ENCODE results near the gene MEA1.

Gene MEA1

GRCh38 chr6:43016176-43016942 lies 2.6 kb upstream of the MEA1 start:
- Histone ChIP-seq H3K36me3 (peaks cover 10% of the 10 kb centered on the region), H3K4me3 (ENCODE audit: low read depth, low read length) (no peak overlapping the region), H3K4me1 (peaks cover 3% of the 10 kb centered on the region; the same call in 1 of the 2 replicates), H3K27me3 (no peaks in the 10 kb centered on the region), H3K9me3 (no peaks in the 10 kb centered on the region)
- TF ChIP-seq, protein P1, sequence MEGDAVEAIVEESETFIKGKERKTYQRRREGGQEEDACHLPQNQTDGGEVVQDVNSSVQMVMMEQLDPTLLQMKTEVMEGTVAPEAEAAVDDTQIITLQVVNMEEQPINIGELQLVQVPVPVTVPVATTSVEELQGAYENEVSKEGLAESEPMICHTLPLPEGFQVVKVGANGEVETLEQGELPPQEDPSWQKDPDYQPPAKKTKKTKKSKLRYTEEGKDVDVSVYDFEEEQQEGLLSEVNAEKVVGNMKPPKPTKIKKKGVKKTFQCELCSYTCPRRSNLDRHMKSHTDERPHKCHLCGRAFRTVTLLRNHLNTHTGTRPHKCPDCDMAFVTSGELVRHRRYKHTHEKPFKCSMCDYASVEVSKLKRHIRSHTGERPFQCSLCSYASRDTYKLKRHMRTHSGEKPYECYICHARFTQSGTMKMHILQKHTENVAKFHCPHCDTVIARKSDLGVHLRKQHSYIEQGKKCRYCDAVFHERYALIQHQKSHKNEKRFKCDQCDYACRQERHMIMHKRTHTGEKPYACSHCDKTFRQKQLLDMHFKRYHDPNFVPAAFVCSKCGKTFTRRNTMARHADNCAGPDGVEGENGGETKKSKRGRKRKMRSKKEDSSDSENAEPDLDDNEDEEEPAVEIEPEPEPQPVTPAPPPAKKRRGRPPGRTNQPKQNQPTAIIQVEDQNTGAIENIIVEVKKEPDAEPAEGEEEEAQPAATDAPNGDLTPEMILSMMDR (IDR thresholded peaks at IDR 0.05; ENCODE audit: low read depth, low read length), result no peak
- no peak for DNase-seq

- TF ChIP-seq, protein P1 (IDR thresholded peaks at IDR 0.05; ENCODE audit: low read depth, low read length), result no peak
- no peak for DNase-seq
- peaks cover 27% of the 10 kb centered on the region for H3K36me3 ChIP-seq
- H3K9me3 ChIP-seq, result no peaks in the 10 kb centered on the region
- peak overlapping the region; percentile 95 for H3K4me3 ChIP-seq (ENCODE audit: low read depth, low read length)
- no peaks in the 10 kb centered on the region for H3K27me3 ChIP-seq
- no peaks in the 10 kb centered on the region for H3K4me1 ChIP-seq
Observed at GRCh38 chr6:43014434-43014909, 726 bp upstream of the MEA1 start.

DNA sequence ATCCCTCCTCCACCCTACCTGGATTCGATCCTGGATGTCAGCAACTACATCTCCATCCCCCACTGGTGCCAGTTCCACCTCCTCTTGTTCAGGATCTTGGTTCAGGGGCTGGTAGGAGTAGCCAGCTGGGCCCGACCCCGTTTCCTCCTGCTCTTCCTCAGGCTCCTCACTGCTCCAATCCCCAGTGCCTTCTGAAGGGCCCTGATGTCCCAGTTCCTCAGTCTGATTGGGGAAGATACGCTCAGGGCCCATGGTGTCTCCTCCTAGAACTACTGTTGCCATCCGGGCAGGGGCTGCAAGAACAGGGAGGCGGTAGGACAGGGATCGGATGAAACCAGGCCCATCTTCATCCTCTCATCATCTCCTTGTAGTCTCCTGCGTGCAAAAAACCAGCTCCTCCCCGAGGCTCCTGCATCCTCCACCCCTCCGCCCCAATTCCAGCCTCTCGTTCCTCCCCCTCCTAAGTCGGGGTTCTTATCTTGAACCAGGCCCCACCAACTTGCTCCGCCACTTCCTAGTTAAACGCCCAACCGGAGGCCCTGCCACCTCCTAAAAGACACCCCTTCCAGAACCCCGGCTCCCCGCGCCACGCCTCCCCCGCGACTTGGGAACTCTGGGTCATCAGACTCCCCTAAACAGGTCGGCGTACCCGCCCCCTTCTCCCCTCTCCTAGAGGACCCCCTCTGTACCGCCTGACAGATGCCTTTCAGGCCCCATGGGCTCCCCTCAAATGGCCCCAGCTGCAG lies 476 bp downstream of the MEA1 start:
- peaks cover 36% of the 10 kb centered on the region for H3K36me3 ChIP-seq
- TF ChIP-seq, protein P1 (IDR thresholded peaks at IDR 0.05; ENCODE audit: low read depth, low read length), result no peak
- H3K9me3 ChIP-seq, result no peaks in the 10 kb centered on the region
- no peak for DNase-seq
- no peaks in the 10 kb centered on the region for H3K27me3 ChIP-seq
- no peaks in the 10 kb centered on the region for H3K4me1 ChIP-seq
- peak overlapping the region; percentile 95 for H3K4me3 ChIP-seq (ENCODE audit: low read depth, low read length)

GRCh38 chr6:43012364-43012763 lies 1.4 kb downstream of the MEA1 start:
- no peak for DNase-seq
- H3K4me3 ChIP-seq (ENCODE audit: low read depth, low read length), result peak overlapping the region; percentile 95
- TF ChIP-seq, protein P1 (IDR thresholded peaks at IDR 0.05; ENCODE audit: low read depth, low read length), result no peak

DNA sequence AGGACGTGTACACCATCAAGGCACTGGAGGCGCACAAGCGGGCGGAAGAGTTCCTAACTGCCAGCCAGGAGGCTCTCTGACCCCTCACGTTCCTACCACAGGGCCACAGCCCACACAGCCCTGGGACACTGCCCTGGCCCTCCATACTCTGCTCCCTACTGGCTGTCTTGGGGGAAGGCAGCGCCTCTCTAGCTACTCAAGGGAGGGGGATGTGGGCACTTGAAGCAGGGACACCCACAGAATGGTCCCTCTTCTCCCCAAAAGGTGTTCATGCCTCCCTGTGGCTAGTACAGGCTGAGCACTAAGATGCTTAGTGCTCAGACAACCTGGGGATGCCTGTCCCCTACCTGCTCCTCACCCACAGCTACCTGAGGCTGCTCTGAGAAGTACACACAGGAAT lies 2.5 kb downstream of the MEA1 start:
- DNase-seq, result no peak
- no peaks in the 10 kb centered on the region for H3K27me3 ChIP-seq
- H3K4me1 ChIP-seq, result no peaks in the 10 kb centered on the region
- H3K4me3 ChIP-seq (ENCODE audit: low read depth, low read length), result no peak overlapping the region
- H3K9me3 ChIP-seq, result no peaks in the 10 kb centered on the region
- H3K36me3 ChIP-seq, result peaks cover 50% of the 10 kb centered on the region
- TF ChIP-seq, protein P1 (IDR thresholded peaks at IDR 0.05; ENCODE audit: low read depth, low read length), result no peak

More at GRCh38 chr6:43012364-43012763, 1.4 kb downstream of the MEA1 start:
- H3K36me3 ChIP-seq, result peaks cover 44% of the 10 kb centered on the region
- H3K27me3 ChIP-seq, result no peaks in the 10 kb centered on the region
- no peaks in the 10 kb centered on the region for H3K9me3 ChIP-seq
- H3K4me1 ChIP-seq, result no peaks in the 10 kb centered on the region

Data from BE2C (cell line).